GM12892 (cell line): ENCODE data around the gene INTS6.

Experiments used
- POLR2A ChIP-seq: IDR thresholded peaks from 2 replicates; pipeline ENCODE4 v1.6.1; 2011; ENCODE audit warnings: low read depth, low read length, control low read depth
- POLR2AphosphoS5 ChIP-seq: IDR thresholded peaks from 2 replicates; pipeline ENCODE4 v1.6.1; 2011; ENCODE audit warnings: low read depth, low read length, control low read depth
- TAF1 ChIP-seq: IDR thresholded peaks from 2 replicates; pipeline ENCODE4 v1.6.1; 2011; ENCODE audit warnings: low read depth, mild to moderate bottlenecking, control low read depth, low read length, borderline replicate concordance

GRCh38 chr13:51347099-51347498, 105.7 kb downstream of the INTS6 start:
- no peak for TF ChIP-seq TAF1
- TF ChIP-seq POLR2A = no peak
- TF ChIP-seq POLR2AphosphoS5 = no peak
